A549 (cell line): ENCODE results near the gene OR2T27.
"Not testable (repeated sequence)": the region's sequence is repeated elsewhere in the genome, so short reads cannot be mapped to it uniquely, and the experiment has no call there.

Experiments
- CTCF ChIP-seq: fragments of >200 bp; sonication (Bioruptor Twin); formaldehyde crosslinking; IDR thresholded peaks from 3 replicates; pipeline ENCODE4 v1.5.1; 2016
- EP300 ChIP-seq, 2 experiments: fragments of >200 bp; sonication (Bioruptor Twin); formaldehyde crosslinking; IDR thresholded peaks; 2 replicates in 1 of 2; 3 replicates in 1 of 2; pipeline ENCODE4 v1.6.1; 2016 to 2017
- JUN ChIP-seq, 2 experiments: fragments of >200 bp; sonication (Bioruptor Twin); formaldehyde crosslinking; IDR thresholded peaks; 2 replicates in 1 of 2; 3 replicates in 1 of 2; pipeline ENCODE4 v1.6.1; 2016 to 2017
- MAFK ChIP-seq: fragments of 450-650 bp; IDR thresholded peaks from 2 replicates; pipeline ENCODE4 v1.6.1; 2014; ENCODE audit not compliant: partially characterized antibody
- MAX ChIP-seq: IDR thresholded peaks from 2 replicates; pipeline ENCODE4 v1.6.1; 2012
- MAZ ChIP-seq: fragments of 150-350 bp; IDR thresholded peaks from 2 replicates; pipeline ENCODE4 v1.6.1; 2014; ENCODE audit warnings: antibody characterized with exemption, low read depth, low read length, borderline replicate concordance
- NR3C1 ChIP-seq: fragments of >200 bp; sonication (Bioruptor Twin); formaldehyde crosslinking; IDR thresholded peaks from 3 replicates; pipeline ENCODE4 v1.6.1; 2017
- POLR2A ChIP-seq: IDR thresholded peaks from 2 replicates; pipeline ENCODE4 v1.6.1; 2012; ENCODE audit warnings: mild to moderate bottlenecking, low read length
- RAD21 ChIP-seq, 2 experiments: fragments of >200 bp in 1 of 2; sonication (Bioruptor Twin) in 1 of 2; formaldehyde crosslinking in 1 of 2; IDR thresholded peaks in 1 of 2; conservative IDR thresholded peaks in 1 of 2; 2 replicates in 1 of 2; 3 replicates in 1 of 2; pipeline ENCODE4 v1.6.1; 2012 to 2018; ENCODE audit warnings: inconsistent platforms in 1 of 2
- REST ChIP-seq: fragments of 200-600 bp; sonication (generic); IDR thresholded peaks from 2 replicates; pipeline ENCODE4 v1.6.1; 2016; ENCODE audit warnings: antibody characterized with exemption, mild to moderate bottlenecking, moderate library complexity
- RNF2 ChIP-seq: fragments of 200-600 bp; sonication (generic); IDR thresholded peaks from 2 replicates; pipeline ENCODE4 v1.6.1; 2016; ENCODE audit warnings: low read depth, mild to moderate bottlenecking, antibody characterized with exemption, moderate library complexity, borderline replicate concordance
- SMC3 ChIP-seq: fragments of >200 bp; sonication (Bioruptor Twin); formaldehyde crosslinking; IDR thresholded peaks from 3 replicates; pipeline ENCODE4 v1.6.1; 2018; ENCODE audit warnings: inconsistent platforms
- USF2 ChIP-seq: fragments of 450-650 bp; IDR thresholded peaks from 2 replicates; pipeline ENCODE4 v1.6.1; 2014; ENCODE audit warnings: antibody characterized with exemption

- not testable (repeated sequence) for TF ChIP-seq CTCF; RNF2; RAD21 (conservative IDR thresholded peaks at IDR 0.05 in 1 of 2, IDR thresholded peaks at IDR 0.05 in 1 of 2); POLR2A; USF2; MAFK; JUN (IDR thresholded peaks at IDR 0.05); MAZ; MAX; EP300 (IDR thresholded peaks at IDR 0.05); SMC3; NR3C1; REST
Measured at GRCh38 chr1:248642971-248643651, 12.2 kb downstream of the OR2T27 start.
